GM19452 (cell line): ENCODE results near the gene KCNIP1.
"Not testable (repeated sequence)": the region's sequence is repeated elsewhere in the genome, so short reads cannot be mapped to it uniquely, and the experiment has no call there.

Experiments used
- ATAC-seq: cut with Tn5 transposase; IDR thresholded peaks from one replicate; pipeline ENCODE4 v1.9.1; 2021; ENCODE audit not compliant: unreplicated experiment

Gene KCNIP1

GRCh38 chr5:170765868-170766267, 262.0 kb downstream of the KCNIP1 start:
- not testable (repeated sequence) for ATAC-seq

GRCh38 chr5:170769246-170769645, 265.4 kb downstream of the KCNIP1 start:
- ATAC-seq = no peak

GRCh38 chr5:170769898-170770416, 266.1 kb downstream of the KCNIP1 start:
- ATAC-seq = no peak

DNA sequence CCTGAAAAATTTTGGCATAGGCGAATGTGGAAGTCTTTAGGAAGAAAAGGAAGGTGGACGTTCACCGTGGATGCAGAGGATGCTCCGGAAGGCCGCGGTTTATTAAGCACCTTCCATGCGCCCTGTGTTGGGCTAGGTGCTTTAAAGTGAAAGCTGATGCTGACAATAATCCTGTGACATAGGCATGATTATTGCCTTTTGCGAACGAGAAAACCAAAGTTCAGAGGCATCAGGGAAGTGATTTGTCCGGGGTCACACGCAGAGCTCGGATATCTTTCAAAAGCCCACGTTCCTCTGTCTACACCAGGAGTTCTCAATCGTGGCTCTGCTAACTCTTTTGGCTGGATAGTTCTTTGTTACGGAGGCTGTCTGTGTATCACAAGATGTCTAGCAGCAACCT, 267.7 kb downstream of the KCNIP1 start:
- no peak for ATAC-seq

- ATAC-seq = no peak
Observed at GRCh38 chr5:170773024-170773985, 269.5 kb downstream of the KCNIP1 start.

GRCh38 chr5:170774831-170775230, 271.0 kb downstream of the KCNIP1 start:
- no peak for ATAC-seq

- ATAC-seq = no peak
Observed at GRCh38 chr5:170781946-170782345, 278.1 kb downstream of the KCNIP1 start.

- ATAC-seq = no peak
Observed at GRCh38 chr5:170782438-170782837, 278.6 kb downstream of the KCNIP1 start.

GRCh38 chr5:170783498-170784247, 279.9 kb downstream of the KCNIP1 start, which contains the start of gene GABRP:
GABRP (plus strand) TSS chr5:170783725; CDS start chr5:170788616, 4,891 bp downstream.
- no peak for ATAC-seq

GRCh38 chr5:170785416-170785815, 281.6 kb downstream of the KCNIP1 start:
- ATAC-seq = no peak
